Tibial nerve (tissue), 4 donors: ENCODE measurements around the gene METAP1D. TPM values are rescaled to one million over a fixed set of nuclear protein-coding genes. Genes with fewer than 3 reads are reported as not detected.

Experiments used
- DNase-seq, 2 donors: peaks; one replicate each; pipeline ENCODE4 v3.0.0-alpha.2; 2019; ENCODE audit warnings: low spot score in 2 of 2
- H3K27ac ChIP-seq, 4 donors: fragments of 200-600 bp; sonication (generic) in 3 of 4; one replicate each; pipeline ENCODE4 v1.5.1; 2017 to 2019; ENCODE audit warnings: mild to moderate bottlenecking in 1 of 4
- H3K27me3 ChIP-seq, 2 donors: fragments of 200-600 bp; sonication (generic) in 1 of 2; one replicate each; pipeline versions ENCODE4 v1.5.1 to v1.6.0; 2017 to 2019
- H3K36me3 ChIP-seq, 3 donors: fragments of 200-600 bp; sonication (generic); one replicate each; pipeline ENCODE4 v1.5.1; 2018 to 2019
- H3K4me1 ChIP-seq, 4 donors: fragments of 200-600 bp; sonication (generic) in 3 of 4; one replicate each; pipeline ENCODE4 v1.5.1; 2017 to 2019
- H3K4me3 ChIP-seq, 4 donors: fragments of 200-600 bp; sonication (generic) in 3 of 4; one replicate each; pipeline ENCODE4 v1.5.1; 2017 to 2019; ENCODE audit warnings: mild to moderate bottlenecking in 1 of 4, moderate library complexity in 1 of 4
- H3K9me3 ChIP-seq, 4 donors: fragments of 200-600 bp; sonication (generic) in 3 of 4; one replicate each; pipeline ENCODE4 v1.5.1; 2017 to 2019
- EP300 ChIP-seq, 2 donors: sonication (generic); formaldehyde crosslinking; IDR thresholded peaks; one replicate each; pipeline ENCODE4 v1.6.1; 2017; ENCODE audit warnings: antibody characterized with exemption in 2 of 2, mild to moderate bottlenecking in 1 of 2
- POLR2A ChIP-seq, 2 donors: fragments of 450-650 bp; IDR thresholded peaks; one replicate each; pipeline ENCODE4 v1.6.1; 2017; ENCODE audit warnings: antibody characterized with exemption in 2 of 2, mild to moderate bottlenecking in 2 of 2, moderate library complexity in 2 of 2
- WGBS, 2 donors: methylation state at CpG; one replicate each; pipeline ENCODE4 v1.1.5; 2018; 5-methylcytosine and 5-hydroxymethylcytosine counted together
- total RNA-seq, 4 donors: library from RNA; depleted of rRNA; stranded (reverse); fragments of >200 nt; gene quantifications; one replicate each; pipeline ENCODE4 v1.1.0, GENCODE V29; 2016
- TF ChIP-seq, protein P1 (sequence below), 5 experiments: fragments of 200-600 bp in 3 of 5; fragments of 450-650 bp in 2 of 5; sonication (generic) in 3 of 5; IDR thresholded peaks; one replicate each; pipeline ENCODE4 v1.5.1; 2016 to 2019; ENCODE audit warnings: antibody characterized with exemption in 5 of 5, mild to moderate bottlenecking in 3 of 5, moderate library complexity in 2 of 5

The METAP1D gene
- total RNA-seq, 4 donors from 2014 or later, result 9.4 to 28.4 (median 14.7) TPM

DNA sequence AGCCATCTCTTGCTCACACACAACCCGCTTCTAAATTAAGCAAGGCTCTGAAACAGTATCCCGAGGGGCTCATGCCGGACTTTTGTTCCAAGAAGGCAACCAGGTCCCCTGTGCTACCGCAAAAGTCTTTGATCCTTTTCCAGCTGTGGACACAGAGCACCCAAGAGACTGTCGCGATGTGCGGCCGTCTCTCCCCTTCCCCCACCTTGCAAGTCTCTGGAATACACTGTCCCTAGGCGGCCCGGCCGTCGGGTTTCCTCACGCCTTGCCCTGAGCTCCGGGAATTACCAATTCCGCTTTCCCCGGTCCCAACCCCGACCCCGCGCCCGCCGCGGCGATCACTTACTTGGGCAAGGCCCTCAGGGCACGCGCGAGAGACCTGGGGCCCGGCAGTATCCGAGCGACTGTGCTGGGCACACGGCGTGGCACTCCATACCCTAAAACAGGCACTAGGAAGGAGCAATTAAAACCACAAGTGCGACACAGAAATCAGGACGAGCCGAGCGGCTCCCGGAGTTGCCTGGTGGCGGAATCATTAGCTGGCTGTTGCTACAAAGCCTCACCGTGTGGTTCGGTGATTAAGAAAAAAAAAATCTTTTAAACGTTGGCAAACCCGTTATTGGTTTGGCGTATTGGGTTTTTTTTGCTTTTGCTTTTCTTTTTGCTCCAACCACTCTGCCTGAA is 83.3 kb downstream of the METAP1D start:
- Histone ChIP-seq H3K36me3 (peaks cover 0 to 4% (median 0%) of the 10 kb centered on the region in 3 donors), H3K27ac (no peak overlapping the region), H3K27me3 (peaks cover 14 to 82% of the 10 kb centered on the region in 2 donors), H3K4me1 (peaks cover 0 to 54% (median 30%) of the 10 kb centered on the region in 4 donors), H3K9me3 (no peaks in the 10 kb centered on the region), H3K4me3 (no peak overlapping the region)
- 16 to 20% methylated on average over 32 to 41 of the region's 42 CpGs for WGBS, 2 donors
- TF ChIP-seq, protein P1, sequence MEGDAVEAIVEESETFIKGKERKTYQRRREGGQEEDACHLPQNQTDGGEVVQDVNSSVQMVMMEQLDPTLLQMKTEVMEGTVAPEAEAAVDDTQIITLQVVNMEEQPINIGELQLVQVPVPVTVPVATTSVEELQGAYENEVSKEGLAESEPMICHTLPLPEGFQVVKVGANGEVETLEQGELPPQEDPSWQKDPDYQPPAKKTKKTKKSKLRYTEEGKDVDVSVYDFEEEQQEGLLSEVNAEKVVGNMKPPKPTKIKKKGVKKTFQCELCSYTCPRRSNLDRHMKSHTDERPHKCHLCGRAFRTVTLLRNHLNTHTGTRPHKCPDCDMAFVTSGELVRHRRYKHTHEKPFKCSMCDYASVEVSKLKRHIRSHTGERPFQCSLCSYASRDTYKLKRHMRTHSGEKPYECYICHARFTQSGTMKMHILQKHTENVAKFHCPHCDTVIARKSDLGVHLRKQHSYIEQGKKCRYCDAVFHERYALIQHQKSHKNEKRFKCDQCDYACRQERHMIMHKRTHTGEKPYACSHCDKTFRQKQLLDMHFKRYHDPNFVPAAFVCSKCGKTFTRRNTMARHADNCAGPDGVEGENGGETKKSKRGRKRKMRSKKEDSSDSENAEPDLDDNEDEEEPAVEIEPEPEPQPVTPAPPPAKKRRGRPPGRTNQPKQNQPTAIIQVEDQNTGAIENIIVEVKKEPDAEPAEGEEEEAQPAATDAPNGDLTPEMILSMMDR (IDR thresholded peaks at IDR 0.05), result no peak
- no peak for TF ChIP-seq POLR2A (IDR thresholded peaks at IDR 0.05)
- no peak for TF ChIP-seq EP300 (IDR thresholded peaks at IDR 0.05)
- no peak for DNase-seq

GRCh38 chr2:172083628-172084394 is 84.1 kb downstream of the METAP1D start:
- H3K4me3 ChIP-seq, result no peak overlapping the region
- 33 to 37% methylated on average over 23 of the region's 23 CpGs for WGBS, 2 donors
- TF ChIP-seq, protein P1 (IDR thresholded peaks at IDR 0.05), result no peak
- TF ChIP-seq EP300 (IDR thresholded peaks at IDR 0.05) (no peak), POLR2A (IDR thresholded peaks at IDR 0.05) (no peak)
- H3K9me3 ChIP-seq, result no peaks in the 10 kb centered on the region
- H3K36me3 ChIP-seq, result peaks cover 0 to 4% (median 0%) of the 10 kb centered on the region in 3 donors
- peaks cover 0 to 62% (median 30%) of the 10 kb centered on the region in 4 donors for H3K4me1 ChIP-seq
- H3K27ac ChIP-seq, result no peak overlapping the region
- DNase-seq, result no peak
- peaks cover 14 to 90% of the 10 kb centered on the region in 2 donors for H3K27me3 ChIP-seq

DNA sequence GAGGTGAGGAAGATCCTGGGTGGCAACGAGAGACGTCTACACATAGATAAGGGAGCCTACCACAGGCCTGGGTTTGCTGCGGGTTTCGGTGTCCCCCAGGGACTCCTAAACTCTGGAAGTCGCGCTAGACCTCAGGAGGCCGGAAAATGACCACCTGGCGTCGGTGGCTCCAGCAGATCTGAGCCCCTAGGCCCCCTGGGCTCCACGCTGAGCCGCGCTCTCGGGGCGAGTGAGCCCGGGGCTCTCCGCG is 84.6 kb downstream of the METAP1D start:
- TF ChIP-seq POLR2A (IDR thresholded peaks at IDR 0.05), result no peak
- TF ChIP-seq EP300 (IDR thresholded peaks at IDR 0.05), result no peak
- TF ChIP-seq, protein P1 (IDR thresholded peaks at IDR 0.05), result no peak
- Histone ChIP-seq H3K27me3 (peaks cover 14 to 95% of the 10 kb centered on the region in 2 donors), H3K27ac (no peak overlapping the region), H3K4me1 (peaks cover 0 to 62% (median 30%) of the 10 kb centered on the region in 4 donors), H3K4me3 (peak overlapping the region in 3 of 4 donors; percentile 42 to 66 (median 56)), H3K9me3 (no peaks in the 10 kb centered on the region), H3K36me3 (peaks cover 0 to 4% (median 0%) of the 10 kb centered on the region in 3 donors)
- no peak for DNase-seq
- 4 to 5% methylated on average over 12 to 15 of the region's 17 CpGs for WGBS, 2 donors

GRCh38 chr2:172084645-172085459 is 85.1 kb downstream of the METAP1D start:
- DNase-seq, result peak in 1 of 2 donors; percentile 70
- H3K4me3 ChIP-seq, result peak overlapping the region; percentile 19 to 66 (median 49)
- H3K27me3 ChIP-seq, result peaks cover 14 to 100% of the 10 kb centered on the region in 2 donors
- WGBS, 2 donors, result 0 to 1% methylated on average over 29 to 47 of the region's 76 CpGs
- no peaks in the 10 kb centered on the region for H3K9me3 ChIP-seq
- peak in 1 of 2 donors; percentile 70 for TF ChIP-seq EP300 (IDR thresholded peaks at IDR 0.05)
- TF ChIP-seq, protein P1 (IDR thresholded peaks at IDR 0.05), result no peak
- peak; percentile 23 to 31 for TF ChIP-seq POLR2A (IDR thresholded peaks at IDR 0.05)
- H3K36me3 ChIP-seq, result peaks cover 0 to 4% (median 0%) of the 10 kb centered on the region in 3 donors
- H3K4me1 ChIP-seq, result peaks cover 0 to 62% (median 30%) of the 10 kb centered on the region in 4 donors
- H3K27ac ChIP-seq, result peak overlapping the region in 1 of 4 donors; percentile 52
